RWPE1 (cell line): Measurements from ENCODE around the gene NACC2.
A peak's percentile ranks its signal among the peaks of the same experiment; 100 is the strongest.

Experiments
- CTCF ChIA-PET: fragments of 350-600 bp; sonication (Branson Sonifier 250); formaldehyde crosslinking; extraction: SDS; loops from one replicate; lab custom pipeline; 2021; lab: Yijun Ruan, JAX
- POLR2A ChIA-PET: fragments of 400-600 bp; formaldehyde crosslinking; extraction: SDS; loops from one replicate; lab custom pipeline; 2020; ENCODE audit warnings: antibody characterized with exemption; ENCODE audit not compliant: low non-redundant PET; lab: Yijun Ruan, JAX
- DNase-seq: peaks from one replicate; pipeline ENCODE4 v3.0.0; 2012; ENCODE audit warnings: low spot score
- H3K27ac ChIP-seq: fragments of 450-650 bp; 2 replicates; pipeline ENCODE4 v1.5.1; 2017
- TF ChIP-seq, protein P1 (sequence below): fragments of 450-650 bp; conservative IDR thresholded peaks from 2 replicates; pipeline ENCODE4 v1.5.1; 2017; ENCODE audit warnings: low read depth, mild to moderate bottlenecking

Gene NACC2

DNA sequence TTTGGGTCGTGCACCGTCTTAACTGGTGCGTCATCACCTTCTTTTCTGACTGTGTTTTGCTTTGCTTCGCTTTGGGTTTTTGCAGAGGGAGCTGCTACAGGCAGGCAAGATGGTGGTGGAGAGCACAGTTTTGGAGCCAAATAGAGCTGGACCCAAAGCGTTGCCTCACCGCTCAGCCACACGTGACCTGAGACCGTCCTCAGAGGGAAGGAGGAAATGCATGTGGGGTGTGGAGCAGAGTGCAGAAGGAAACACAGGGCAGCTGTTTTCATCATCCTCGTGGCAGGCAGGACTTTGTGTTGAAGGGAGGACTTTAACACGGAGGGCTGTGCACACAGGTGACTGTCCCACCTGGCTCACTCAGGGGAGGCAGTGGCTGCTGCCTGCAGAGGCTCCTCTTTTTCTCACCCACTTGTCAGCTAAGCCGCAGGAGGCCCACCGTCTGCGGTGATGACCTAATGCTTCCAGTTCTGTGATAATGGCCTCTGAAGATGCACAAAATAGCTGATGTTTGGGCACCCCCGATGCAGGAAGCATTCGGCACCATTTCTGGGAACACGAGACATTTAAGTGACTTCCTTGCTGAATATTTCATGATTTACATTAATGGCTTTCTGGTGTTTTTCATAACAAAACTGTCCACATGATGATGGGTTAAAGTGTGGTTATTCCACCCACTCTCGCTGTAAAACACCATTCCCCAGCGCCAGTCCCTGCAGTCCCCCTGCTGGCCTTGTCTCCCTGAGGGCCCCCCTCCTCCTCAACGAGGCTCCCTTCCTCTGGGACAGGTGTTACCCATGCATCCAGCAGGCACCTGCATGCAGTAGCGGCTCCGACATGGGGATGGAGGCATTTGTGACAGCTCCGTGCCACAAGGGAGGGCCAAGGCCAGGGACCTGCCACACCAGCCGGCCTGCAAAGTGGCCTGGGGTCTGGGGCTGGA is 121.5 kb downstream of the NACC2 start:
- POLR2A ChIA-PET, result no interaction called here
- TF ChIP-seq, protein P1, sequence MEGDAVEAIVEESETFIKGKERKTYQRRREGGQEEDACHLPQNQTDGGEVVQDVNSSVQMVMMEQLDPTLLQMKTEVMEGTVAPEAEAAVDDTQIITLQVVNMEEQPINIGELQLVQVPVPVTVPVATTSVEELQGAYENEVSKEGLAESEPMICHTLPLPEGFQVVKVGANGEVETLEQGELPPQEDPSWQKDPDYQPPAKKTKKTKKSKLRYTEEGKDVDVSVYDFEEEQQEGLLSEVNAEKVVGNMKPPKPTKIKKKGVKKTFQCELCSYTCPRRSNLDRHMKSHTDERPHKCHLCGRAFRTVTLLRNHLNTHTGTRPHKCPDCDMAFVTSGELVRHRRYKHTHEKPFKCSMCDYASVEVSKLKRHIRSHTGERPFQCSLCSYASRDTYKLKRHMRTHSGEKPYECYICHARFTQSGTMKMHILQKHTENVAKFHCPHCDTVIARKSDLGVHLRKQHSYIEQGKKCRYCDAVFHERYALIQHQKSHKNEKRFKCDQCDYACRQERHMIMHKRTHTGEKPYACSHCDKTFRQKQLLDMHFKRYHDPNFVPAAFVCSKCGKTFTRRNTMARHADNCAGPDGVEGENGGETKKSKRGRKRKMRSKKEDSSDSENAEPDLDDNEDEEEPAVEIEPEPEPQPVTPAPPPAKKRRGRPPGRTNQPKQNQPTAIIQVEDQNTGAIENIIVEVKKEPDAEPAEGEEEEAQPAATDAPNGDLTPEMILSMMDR, result no peak
- CTCF ChIA-PET, result interaction anchor here (0.6 kb wide), 1 partner anchor 164 kb away, joined by 3 read pairs; no protein-coding TSS in a partner anchor
- no peak for DNase-seq
- no peak overlapping the region for H3K27ac ChIP-seq

DNA sequence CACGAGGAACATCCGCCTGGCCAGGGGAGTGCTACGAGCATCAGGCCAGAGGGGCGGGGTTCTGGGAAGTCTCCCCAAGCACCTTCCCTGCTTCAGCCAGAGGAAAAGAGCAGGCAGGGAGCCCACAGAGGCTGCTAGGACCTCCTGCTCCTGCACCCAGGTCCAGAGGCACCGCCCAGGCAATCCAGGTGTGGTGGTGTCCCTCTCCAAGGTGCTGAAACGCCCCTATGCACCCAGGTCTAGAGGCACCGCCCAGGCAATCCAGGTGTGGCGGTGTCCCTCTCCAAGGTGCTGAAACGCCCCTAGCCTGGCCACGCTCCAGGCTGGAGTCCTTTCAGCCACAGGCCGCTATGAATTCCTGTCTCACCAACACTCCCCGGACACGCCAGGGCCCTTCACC is 123.2 kb downstream of the NACC2 start:
- ChIA-PET CTCF (no interaction called here), POLR2A (no interaction called here)
- TF ChIP-seq, protein P1, result no peak
- peak; percentile 94 for DNase-seq
- no peak overlapping the region for H3K27ac ChIP-seq

DNA sequence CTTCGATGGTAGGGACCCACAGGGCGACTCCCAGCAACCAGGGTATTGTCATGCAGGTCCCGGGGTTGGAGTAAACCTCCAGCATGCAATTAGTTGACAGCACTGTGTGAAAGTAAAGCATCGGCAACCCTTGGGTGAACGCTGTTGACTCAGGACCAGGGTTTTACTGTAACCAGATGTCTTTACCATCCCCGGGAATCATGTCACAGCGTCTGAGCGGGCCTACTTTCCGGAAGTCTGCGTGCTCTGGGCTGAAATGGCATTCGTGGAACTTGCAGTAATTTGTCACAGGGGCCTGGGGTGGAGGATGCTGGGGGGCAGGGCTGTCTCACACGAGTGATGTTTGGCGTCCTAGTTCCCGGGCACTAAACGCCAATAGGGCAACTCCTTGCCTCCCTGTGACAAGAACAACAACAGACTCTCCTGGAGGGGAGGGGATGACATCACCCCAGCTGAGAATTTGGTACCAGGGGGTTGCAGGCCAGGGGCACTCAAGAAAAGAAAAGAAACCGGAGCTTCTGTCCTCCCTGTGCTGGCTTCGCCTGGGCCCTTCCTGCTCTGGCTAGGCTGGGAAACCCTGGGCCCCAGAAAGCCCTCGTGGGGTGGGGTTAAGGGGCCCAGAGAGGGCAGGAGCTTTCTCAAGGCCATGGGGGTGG is 123.8 kb downstream of the NACC2 start:
- TF ChIP-seq, protein P1, result no peak
- no peak overlapping the region for H3K27ac ChIP-seq
- DNase-seq, result no peak
- ChIA-PET CTCF (interaction anchor here (0.6 to 2.1 kb wide), 2 partner anchors 19 to 151 kb away, joined by 5 to 8 read pairs; no protein-coding TSS in a partner anchor), POLR2A (no interaction called here)

DNA sequence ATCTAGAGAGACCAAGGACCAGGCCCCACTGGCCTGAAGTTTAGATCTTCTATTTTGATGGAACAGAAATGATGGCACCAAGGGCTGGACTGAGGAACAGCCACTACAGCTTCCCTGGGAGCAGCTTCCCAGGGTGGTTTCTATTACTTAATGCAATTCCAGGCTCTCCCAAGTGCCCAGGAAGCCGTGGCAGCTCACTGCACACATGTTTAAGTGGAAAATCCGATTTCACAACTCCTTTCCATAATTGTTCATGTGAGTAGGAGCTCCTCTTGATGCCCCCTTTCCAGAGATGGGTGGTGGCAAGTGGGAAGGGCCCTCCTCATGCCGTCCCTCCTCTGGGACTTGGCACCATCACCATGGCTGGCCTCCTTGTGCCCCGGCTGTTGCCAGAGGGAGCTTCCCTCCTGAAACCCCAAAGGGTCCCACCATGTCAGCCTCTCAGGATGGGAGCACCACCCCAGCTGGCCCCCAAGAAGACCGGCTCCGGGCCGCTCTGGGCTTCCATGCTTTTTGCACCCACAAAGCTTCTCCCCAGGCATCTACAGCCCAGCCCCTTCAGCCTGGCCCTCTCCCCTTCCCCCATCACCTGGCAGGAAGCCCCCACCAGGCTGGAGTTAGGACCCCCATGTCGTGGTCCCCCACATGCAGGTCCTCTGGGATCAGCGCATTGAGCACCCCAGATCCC is 124.8 kb downstream of the NACC2 start:
- no peak overlapping the region for H3K27ac ChIP-seq
- ChIA-PET POLR2A (no interaction called here), CTCF (interaction anchor here (0.6 to 2.1 kb wide), 6 partner anchors 18 to 264 kb away, joined by 3 to 8 read pairs (median 4); no protein-coding TSS in a partner anchor)
- TF ChIP-seq, protein P1, result no peak
- no peak for DNase-seq

DNA sequence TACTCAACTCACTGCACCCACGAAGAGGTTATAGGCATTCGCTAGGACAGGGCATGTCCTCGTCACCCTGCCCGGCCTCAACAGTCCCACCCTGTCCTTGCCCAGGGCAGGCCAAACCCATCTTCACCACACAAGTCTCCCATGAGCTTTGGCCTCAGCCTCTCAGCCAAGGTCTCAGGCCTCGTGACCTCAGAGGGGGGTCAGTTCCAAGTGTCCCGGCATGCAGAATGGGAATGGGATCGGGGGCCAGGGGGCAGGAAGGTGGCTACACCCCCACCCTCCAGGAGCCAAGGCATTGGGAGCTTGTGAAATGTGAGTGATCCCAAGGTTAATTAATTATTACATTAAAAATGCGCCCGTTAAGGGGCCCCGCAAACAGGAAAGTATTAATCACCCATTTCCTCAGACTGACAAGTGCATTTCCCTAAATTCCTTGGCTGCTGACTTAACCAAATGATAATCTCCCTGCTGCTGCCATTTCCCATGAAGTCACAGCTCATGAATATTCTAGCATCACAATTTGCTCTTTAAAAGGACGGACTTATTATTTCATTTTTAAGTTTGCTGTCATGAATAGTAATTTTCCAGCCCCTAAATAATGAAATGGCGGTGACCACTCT is 125.9 kb downstream of the NACC2 start:
- TF ChIP-seq, protein P1, result no peak
- DNase-seq, result no peak
- no peak overlapping the region for H3K27ac ChIP-seq
- POLR2A ChIA-PET, result no interaction called here
- CTCF ChIA-PET, result interaction anchor here (0.6 to 2.5 kb wide), 4 partner anchors 20 to 366 kb away, joined by 4 to 10 read pairs (median 6); no protein-coding TSS in a partner anchor
